GM12874 (cell line): ENCODE data around the gene HOXA9.

Source experiments
- CTCF ChIP-seq: IDR thresholded peaks from 2 replicates; pipeline ENCODE4 v1.5.1; 2011; ENCODE audit warnings: low read depth, mild to moderate bottlenecking, control low read depth, low read length, moderate library complexity; ENCODE audit not compliant: insufficient read depth

The HOXA9 gene

GRCh38 chr7:27157702-27158431, 7.5 kb downstream of the HOXA9 start:
- TF ChIP-seq CTCF, result no peak

- no peak for TF ChIP-seq CTCF
Measured at GRCh38 chr7:27156916-27157701, 8.2 kb downstream of the HOXA9 start.

GRCh38 chr7:27156508-27156898, 8.8 kb downstream of the HOXA9 start, which contains the start of gene HOXA7:
Gene HOXA7, minus strand, starts transcription at chr7:27156675. Its CDS starts 130 bp downstream, at chr7:27156545.
- no peak for TF ChIP-seq CTCF

- no peak for TF ChIP-seq CTCF
Measured at GRCh38 chr7:27155816-27156507, 9.4 kb downstream of the HOXA9 start.

- TF ChIP-seq CTCF, result no peak
Measured at GRCh38 chr7:27154901-27155815, 10.2 kb downstream of the HOXA9 start.

GRCh38 chr7:27154369-27154768, 11.0 kb downstream of the HOXA9 start:
- TF ChIP-seq CTCF, result no peak
